HEK293 (cell line): ENCODE data around the gene IL12B.

Experiments
- CTCF ChIA-PET: fragments of 350-600 bp; formaldehyde crosslinking; extraction: SDS; loops from one replicate; lab custom pipeline; 2021; ENCODE audit warnings: antibody characterized with exemption; lab: Yijun Ruan, JAX
- POLR2A ChIA-PET: fragments of 300-600 bp; formaldehyde crosslinking; extraction: SDS; loops from one replicate; lab custom pipeline; 2020; ENCODE audit warnings: antibody characterized with exemption, inconsistent platforms; lab: Yijun Ruan, JAX
- H3K27ac ChIP-seq: fragments of 200-500 bp; sonication (Bioruptor generic); 2 replicates; pipeline ENCODE4 v1.5.1; 2014; ENCODE audit warnings: low read depth, low read length, control low read depth, inconsistent platforms; ENCODE audit errors: extremely low read depth
- H3K36me3 ChIP-seq, 2 experiments: fragments of 200-500 bp in 1 of 2; sonication (Bioruptor generic) in 1 of 2; 1 replicate in 1 of 2; 2 replicates in 1 of 2; pipeline ENCODE4 v1.5.1; 2014 to 2017; ENCODE audit warnings: inconsistent platforms in 2 of 2, low read length in 2 of 2; ENCODE audit not compliant: control insufficient read depth in 2 of 2, insufficient read depth in 1 of 2
- H3K4me1 ChIP-seq: fragments of 200-500 bp; sonication (Bioruptor generic); 2 replicates; pipeline ENCODE4 v1.5.1; 2014; ENCODE audit warnings: mild to moderate bottlenecking, low read length, inconsistent platforms; ENCODE audit not compliant: control insufficient read depth, insufficient read depth
- H3K4me3 ChIP-seq: 2 replicates; pipeline ENCODE4 v1.5.1; 2011; ENCODE audit warnings: low read depth, mild to moderate bottlenecking, control low read depth, low read length, moderate library complexity
- H3K9me3 ChIP-seq: fragments of 200-500 bp; sonication (Bioruptor generic); 2 replicates; pipeline ENCODE4 v1.5.1; 2014; ENCODE audit warnings: low read depth, low read length, inconsistent platforms; ENCODE audit not compliant: control insufficient read depth, insufficient read depth
- BCL11A ChIP-seq: fragments of 450-650 bp; formaldehyde crosslinking; IDR thresholded peaks from 2 replicates; pipeline ENCODE4 v1.5.1; 2016; ENCODE audit warnings: low read depth, missing biosample characterization, missing genetic modification characterization
- OSR2 ChIP-seq: fragments of 450-650 bp; formaldehyde crosslinking; IDR thresholded peaks from 2 replicates; pipeline ENCODE4 v1.5.1; 2016; ENCODE audit warnings: missing biosample characterization, missing genetic modification characterization
- PBX3 ChIP-seq: sonication (generic); formaldehyde crosslinking; IDR thresholded peaks from 2 replicates; pipeline ENCODE4 v1.8.1; 2022; ENCODE audit warnings: mild to moderate bottlenecking, moderate library complexity, missing genetic modification reagents
- ZBTB49 ChIP-seq: fragments of 450-650 bp; formaldehyde crosslinking; IDR thresholded peaks from 2 replicates; pipeline ENCODE4 v1.5.1; 2016; ENCODE audit warnings: missing biosample characterization, missing genetic modification characterization, low read depth
- ZFP3 ChIP-seq: fragments of 450-650 bp; formaldehyde crosslinking; IDR thresholded peaks from 2 replicates; pipeline ENCODE4 v1.5.1; 2016; ENCODE audit warnings: low read depth, missing biosample characterization, missing genetic modification characterization
- ZNF169 ChIP-seq: fragments of 450-650 bp; formaldehyde crosslinking; IDR thresholded peaks from 2 replicates; pipeline ENCODE4 v1.5.1; 2016; ENCODE audit warnings: missing biosample characterization, missing genetic modification characterization
- ZNF280C ChIP-seq: fragments of 450-650 bp; formaldehyde crosslinking; IDR thresholded peaks from 2 replicates; pipeline ENCODE4 v1.5.1; 2016; ENCODE audit warnings: missing biosample characterization, missing genetic modification characterization
- ZNF449 ChIP-seq: fragments of 450-650 bp; formaldehyde crosslinking; IDR thresholded peaks from 2 replicates; pipeline ENCODE4 v1.5.1; 2017; ENCODE audit warnings: missing biosample characterization, mild to moderate bottlenecking, missing genetic modification characterization, moderate library complexity
- ZNF707 ChIP-seq: fragments of 450-650 bp; formaldehyde crosslinking; IDR thresholded peaks from 2 replicates; pipeline ENCODE4 v1.5.1; 2016; ENCODE audit warnings: missing biosample characterization, missing genetic modification characterization
- TF ChIP-seq, protein P1 (sequence below): fragments of 450-650 bp; formaldehyde crosslinking; conservative IDR thresholded peaks from 2 replicates; pipeline ENCODE4 v1.5.1; 2016; ENCODE audit warnings: low read depth, missing biosample characterization, missing genetic modification characterization
- TF ChIP-seq, protein P2 (sequence below): fragments of 450-650 bp; formaldehyde crosslinking; IDR thresholded peaks from 2 replicates; pipeline ENCODE4 v1.5.1; 2016; ENCODE audit warnings: missing biosample characterization, missing genetic modification characterization

IL12B gene

GRCh38 chr5:159319832-159320231 lies 10.5 kb downstream of the IL12B start:
- Histone ChIP-seq H3K36me3 (no peaks in the 10 kb centered on the region), H3K4me1 (no peaks in the 10 kb centered on the region), H3K4me3 (no peak overlapping the region)
- TF ChIP-seq ZNF169 (tag by site-specific recombination) = no peak
- no peak for TF ChIP-seq OSR2 (tag by site-specific recombination)
- TF ChIP-seq ZBTB49 (tag by site-specific recombination) = no peak
- no peak for TF ChIP-seq ZFP3 (tag by site-specific recombination)
- no peak for TF ChIP-seq ZNF707
- TF ChIP-seq ZNF280C (tag by site-specific recombination) = no peak
- no peak for TF ChIP-seq BCL11A (tag by site-specific recombination)
- TF ChIP-seq, all 188 proteins: peak for 0
- H3K9me3 ChIP-seq = no peaks in the 10 kb centered on the region
- ChIA-PET POLR2A (no interaction called here), CTCF (interaction anchor here (2.1 to 2.2 kb wide), 2 partner anchors 12 to 163 kb away, joined by 11 to 13 read pairs; no protein-coding TSS in a partner anchor)
- no peak overlapping the region for H3K27ac ChIP-seq

GRCh38 chr5:159319363-159319762 lies 10.9 kb downstream of the IL12B start:
- ChIA-PET POLR2A (no interaction called here), CTCF (interaction anchor here (0.6 to 2.2 kb wide), 3 partner anchors 13 to 163 kb away, joined by 4 to 13 read pairs (median 11); no protein-coding TSS in a partner anchor)

DNA sequence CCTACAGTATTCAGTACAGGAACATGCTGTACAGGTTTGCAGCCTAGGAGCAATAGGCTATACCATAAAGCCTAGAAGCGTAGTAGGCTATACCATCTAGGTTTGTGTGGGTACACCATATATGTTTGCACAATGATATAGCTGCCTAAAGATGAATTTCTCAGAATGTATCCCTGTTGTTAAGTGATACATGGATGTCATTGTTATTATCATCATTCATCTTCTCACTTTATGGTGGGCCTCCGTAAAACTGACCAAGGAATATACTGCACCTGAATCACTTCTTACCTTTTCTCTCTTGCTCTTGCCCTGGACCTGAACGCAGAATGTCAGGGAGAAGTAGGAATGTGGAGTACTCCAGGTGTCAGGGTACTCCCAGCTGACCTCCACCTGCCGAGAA lies 11.8 kb downstream of the IL12B start:
- Histone ChIP-seq H3K4me1 (no peaks in the 10 kb centered on the region), H3K4me3 (no peak overlapping the region), H3K9me3 (no peaks in the 10 kb centered on the region), H3K36me3 (no peaks in the 10 kb centered on the region), H3K27ac (no peak overlapping the region)
- ChIA-PET POLR2A (no interaction called here), CTCF (interaction anchor here (0.7 to 3.5 kb wide), 6 partner anchors 11 to 467 kb away, joined by 3 to 68 read pairs (median 14); partner anchors contain the start of gene IL12B)
- TF ChIP-seq, protein P1, sequence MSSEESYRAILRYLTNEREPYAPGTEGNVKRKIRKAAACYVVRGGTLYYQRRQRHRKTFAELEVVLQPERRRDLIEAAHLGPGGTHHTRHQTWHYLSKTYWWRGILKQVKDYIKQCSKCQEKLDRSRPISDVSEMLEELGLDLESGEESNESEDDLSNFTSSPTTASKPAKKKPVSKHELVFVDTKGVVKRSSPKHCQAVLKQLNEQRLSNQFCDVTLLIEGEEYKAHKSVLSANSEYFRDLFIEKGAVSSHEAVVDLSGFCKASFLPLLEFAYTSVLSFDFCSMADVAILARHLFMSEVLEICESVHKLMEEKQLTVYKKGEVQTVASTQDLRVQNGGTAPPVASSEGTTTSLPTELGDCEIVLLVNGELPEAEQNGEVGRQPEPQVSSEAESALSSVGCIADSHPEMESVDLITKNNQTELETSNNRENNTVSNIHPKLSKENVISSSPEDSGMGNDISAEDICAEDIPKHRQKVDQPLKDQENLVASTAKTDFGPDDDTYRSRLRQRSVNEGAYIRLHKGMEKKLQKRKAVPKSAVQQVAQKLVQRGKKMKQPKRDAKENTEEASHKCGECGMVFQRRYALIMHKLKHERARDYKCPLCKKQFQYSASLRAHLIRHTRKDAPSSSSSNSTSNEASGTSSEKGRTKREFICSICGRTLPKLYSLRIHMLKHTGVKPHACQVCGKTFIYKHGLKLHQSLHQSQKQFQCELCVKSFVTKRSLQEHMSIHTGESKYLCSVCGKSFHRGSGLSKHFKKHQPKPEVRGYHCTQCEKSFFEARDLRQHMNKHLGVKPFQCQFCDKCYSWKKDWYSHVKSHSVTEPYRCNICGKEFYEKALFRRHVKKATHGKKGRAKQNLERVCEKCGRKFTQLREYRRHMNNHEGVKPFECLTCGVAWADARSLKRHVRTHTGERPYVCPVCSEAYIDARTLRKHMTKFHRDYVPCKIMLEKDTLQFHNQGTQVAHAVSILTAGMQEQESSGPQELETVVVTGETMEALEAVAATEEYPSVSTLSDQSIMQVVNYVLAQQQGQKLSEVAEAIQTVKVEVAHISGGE (tag by site-specific recombination) = no peak
- TF ChIP-seq, protein P2, sequence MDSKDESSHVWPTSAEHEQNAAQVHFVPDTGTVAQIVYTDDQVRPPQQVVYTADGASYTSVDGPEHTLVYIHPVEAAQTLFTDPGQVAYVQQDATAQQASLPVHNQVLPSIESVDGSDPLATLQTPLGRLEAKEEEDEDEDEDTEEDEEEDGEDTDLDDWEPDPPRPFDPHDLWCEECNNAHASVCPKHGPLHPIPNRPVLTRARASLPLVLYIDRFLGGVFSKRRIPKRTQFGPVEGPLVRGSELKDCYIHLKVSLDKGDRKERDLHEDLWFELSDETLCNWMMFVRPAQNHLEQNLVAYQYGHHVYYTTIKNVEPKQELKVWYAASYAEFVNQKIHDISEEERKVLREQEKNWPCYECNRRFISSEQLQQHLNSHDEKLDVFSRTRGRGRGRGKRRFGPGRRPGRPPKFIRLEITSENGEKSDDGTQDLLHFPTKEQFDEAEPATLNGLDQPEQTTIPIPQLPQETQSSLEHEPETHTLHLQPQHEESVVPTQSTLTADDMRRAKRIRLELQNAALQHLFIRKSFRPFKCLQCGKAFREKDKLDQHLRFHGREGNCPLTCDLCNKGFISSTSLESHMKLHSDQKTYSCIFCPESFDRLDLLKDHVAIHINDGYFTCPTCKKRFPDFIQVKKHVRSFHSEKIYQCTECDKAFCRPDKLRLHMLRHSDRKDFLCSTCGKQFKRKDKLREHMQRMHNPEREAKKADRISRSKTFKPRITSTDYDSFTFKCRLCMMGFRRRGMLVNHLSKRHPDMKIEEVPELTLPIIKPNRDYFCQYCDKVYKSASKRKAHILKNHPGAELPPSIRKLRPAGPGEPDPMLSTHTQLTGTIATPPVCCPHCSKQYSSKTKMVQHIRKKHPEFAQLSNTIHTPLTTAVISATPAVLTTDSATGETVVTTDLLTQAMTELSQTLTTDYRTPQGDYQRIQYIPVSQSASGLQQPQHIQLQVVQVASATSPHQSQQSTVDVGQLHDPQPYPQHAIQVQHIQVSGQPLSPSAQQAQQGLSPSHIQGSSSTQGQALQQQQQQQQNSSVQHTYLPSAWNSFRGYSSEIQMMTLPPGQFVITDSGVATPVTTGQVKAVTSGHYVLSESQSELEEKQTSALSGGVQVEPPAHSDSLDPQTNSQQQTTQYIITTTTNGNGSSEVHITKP = peak; percentile 73
- TF ChIP-seq PBX3 = no peak

More at GRCh38 chr5:159319363-159319762, 10.9 kb downstream of the IL12B start:
- Histone ChIP-seq H3K9me3 (no peaks in the 10 kb centered on the region), H3K27ac (no peak overlapping the region), H3K4me3 (no peak overlapping the region), H3K36me3 (no peaks in the 10 kb centered on the region), H3K4me1 (no peaks in the 10 kb centered on the region)
- TF ChIP-seq ZFP3 (tag by site-specific recombination) (no peak), ZNF449 (tag by site-specific recombination) (peak; percentile 73)
